ENCODE measurements around the gene FAM120B. TPM values are rescaled to one million over a fixed set of nuclear protein-coding genes. Genes with fewer than 3 reads are reported as not detected.

FAM120B gene
- total and polyA plus RNA-seq, 2 experiments from 2014 or later: 7.2 to 16.7 TPM

GRCh38 chr6:170375661-170376060 lies 69.1 kb downstream of the FAM120B start (continued):
- TF ChIP-seq ZNF462 (CRISPR knock-in tag; IDR thresholded peaks at IDR 0.05) (no peak), EZH2phosphoT487 (IDR thresholded peaks at IDR 0.05; ENCODE audit: unreplicated experiment) (no peak), NANOG (IDR thresholded peaks at IDR 0.05; ENCODE audit: borderline replicate concordance) (no peak), STAT1 (IDR thresholded peaks at IDR 0.05; ENCODE audit: unreplicated experiment) (no peak), CREB1 (CRISPR knock-in tag; IDR thresholded peaks at IDR 0.05; ENCODE audit: low read depth) (no peak), ZNF331 (CRISPR knock-in tag; IDR thresholded peaks at IDR 0.05; ENCODE audit: low read depth) (no peak), JUNB (IDR thresholded peaks at IDR 0.05; ENCODE audit: unreplicated experiment) (no peak)

- H3K4me1 ChIP-seq (ENCODE audit: insufficient read depth): peaks cover 4% of the 10 kb centered on the region; the same call in 1 of the 2 replicates
- no peaks in the 10 kb centered on the region for H3K79me2 ChIP-seq (replicated peaks; ENCODE audit: insufficient read depth)
- no peak for DNase-seq (ENCODE audit: low spot score)
- H3K27ac ChIP-seq (ENCODE audit: low read depth): no peak overlapping the region
- no peak overlapping the region for H3K4me3 ChIP-seq
- H3K36me3 ChIP-seq (ENCODE audit: insufficient read depth): no peaks in the 10 kb centered on the region
- Mint-ChIP-seq H3K4me3 (no peak overlapping the region), H3K9me3 (no peaks in the 10 kb centered on the region), H3K27me3 (ENCODE audit: insufficient read depth, low read depth, poor library complexity) (peaks cover 6% of the 10 kb centered on the region), H3K4me1 (peaks cover 20% of the 10 kb centered on the region), H3K36me3 (ENCODE audit: low read depth) (no peaks in the 10 kb centered on the region; the same call in 2 of the 3 replicates), H3K27ac (no peak overlapping the region; the same call in 1 of the 2 replicates)
- no peaks in the 10 kb centered on the region for H3K9me2 ChIP-seq (ENCODE audit: insufficient read depth)
- H3K27me3 ChIP-seq (ENCODE audit: insufficient read depth): no peaks in the 10 kb centered on the region
- no peaks in the 10 kb centered on the region for H4K20me1 ChIP-seq (replicated peaks; ENCODE audit: insufficient read depth)
- ATAC-seq: no peak
- H3K4me2 ChIP-seq: no peak overlapping the region
- no peak overlapping the region for H2AFZ ChIP-seq
- no peaks in the 10 kb centered on the region for H3F3A ChIP-seq (replicated peaks; ENCODE audit: low read depth)
- no peak for TF ChIP-seq NANOG (IDR thresholded peaks at IDR 0.05; ENCODE audit: borderline replicate concordance)
- TF ChIP-seq CREB1 (CRISPR knock-in tag; IDR thresholded peaks at IDR 0.05; ENCODE audit: low read depth): no peak
- TF ChIP-seq ETS1 (IDR thresholded peaks at IDR 0.05): no peak
- TF ChIP-seq REST (IDR thresholded peaks at IDR 0.05; ENCODE audit: unreplicated experiment): no peak
- TF ChIP-seq CTCF (conservative IDR thresholded peaks at IDR 0.05; ENCODE audit: low read depth in 2 of 2): no peak
- no peak for TF ChIP-seq JUNB (IDR thresholded peaks at IDR 0.05; ENCODE audit: unreplicated experiment)
These were observed 70.0 kb downstream of the FAM120B start for GRCh38 chr6:170376386-170377043.

Measured in GM23338 (cell line).